Measurements from ENCODE around the gene PROCA1.

Gene PROCA1, protein sequence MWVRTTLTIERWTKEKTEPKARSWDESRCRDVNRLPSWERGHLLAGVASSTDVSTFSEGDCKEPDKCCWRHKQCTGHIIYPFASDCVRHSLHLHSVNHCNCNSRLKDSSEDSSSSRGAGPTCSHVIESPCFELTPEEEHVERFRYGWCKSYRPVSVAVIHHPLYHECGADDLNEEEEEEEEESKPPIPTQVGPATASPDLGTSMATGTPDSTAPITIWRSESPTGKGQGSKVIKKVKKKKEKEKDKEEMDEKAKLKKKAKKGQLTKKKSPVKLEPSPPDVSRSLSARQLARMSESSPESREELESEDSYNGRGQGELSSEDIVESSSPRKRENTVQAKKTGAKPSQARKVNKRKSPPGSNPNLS

DNA sequence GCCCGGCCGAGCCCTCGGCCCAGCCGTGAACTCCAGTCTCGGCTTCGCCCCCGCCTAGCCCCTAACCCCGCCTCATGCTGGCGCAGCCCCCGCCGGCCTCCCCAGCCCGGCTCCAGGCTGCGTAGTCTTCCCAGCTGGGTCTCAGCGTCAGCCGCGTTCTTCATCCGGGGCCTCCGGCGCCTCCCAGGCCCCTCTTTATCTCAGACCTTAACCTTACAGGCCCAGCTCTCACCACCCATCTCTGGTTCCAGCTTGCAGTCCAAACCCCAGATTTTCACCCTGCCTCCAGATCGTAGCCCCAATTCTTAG, at the start of gene PROCA1:
TSS of gene PROCA1 (minus strand) at position 166 of the 309 bp plus-strand sequence. CDS start 228 bp downstream, outside the sequence.
- DNase-seq: no peak

DNA sequence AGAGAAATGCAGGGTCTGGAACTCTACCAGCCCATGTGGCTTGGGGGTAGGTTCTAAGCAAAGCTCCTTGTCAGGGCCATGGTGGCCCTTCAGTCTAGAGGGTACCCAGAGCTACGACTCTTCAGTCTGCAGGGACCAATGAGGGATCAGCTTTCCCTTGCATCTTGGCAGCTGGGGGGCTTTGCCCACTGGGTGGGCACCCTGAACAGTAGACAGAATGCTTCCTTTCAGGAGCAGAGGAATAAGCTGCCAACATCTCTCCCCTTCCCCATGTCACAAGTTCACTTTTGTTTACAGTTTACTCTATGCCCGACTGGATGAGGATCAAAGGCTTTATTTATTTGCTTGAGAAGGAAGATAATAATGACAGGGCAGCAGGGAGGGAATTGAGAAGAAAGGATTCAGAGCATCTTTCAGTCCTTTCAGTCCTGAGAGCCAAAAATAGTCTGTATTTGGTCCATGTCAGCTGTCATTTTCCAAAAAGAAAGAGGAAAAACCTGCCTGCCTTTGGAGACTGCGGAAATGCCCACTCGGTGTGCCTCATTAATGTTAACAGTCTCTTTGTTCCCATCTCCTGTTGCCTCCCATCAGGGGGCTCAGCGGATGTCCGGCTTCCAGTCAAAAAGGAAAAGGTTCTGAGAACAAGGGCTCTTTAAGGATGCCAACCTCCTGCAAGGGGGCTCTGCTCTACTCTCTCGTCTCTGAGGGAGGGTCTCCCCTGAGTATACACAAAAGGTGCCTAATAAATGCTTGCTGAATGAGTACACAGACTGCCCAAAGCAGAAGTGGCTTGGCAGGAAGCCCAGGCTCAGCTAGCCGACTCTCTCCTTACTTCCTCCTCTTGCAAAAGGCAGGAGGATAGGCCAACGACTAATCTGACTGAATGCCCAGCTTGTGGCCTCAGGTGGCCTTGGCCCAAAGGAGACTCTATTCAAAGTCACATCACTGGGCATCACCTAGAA, 49.2 kb upstream of the PROCA1 start:
- DNase-seq: peak; percentile 61

DNA sequence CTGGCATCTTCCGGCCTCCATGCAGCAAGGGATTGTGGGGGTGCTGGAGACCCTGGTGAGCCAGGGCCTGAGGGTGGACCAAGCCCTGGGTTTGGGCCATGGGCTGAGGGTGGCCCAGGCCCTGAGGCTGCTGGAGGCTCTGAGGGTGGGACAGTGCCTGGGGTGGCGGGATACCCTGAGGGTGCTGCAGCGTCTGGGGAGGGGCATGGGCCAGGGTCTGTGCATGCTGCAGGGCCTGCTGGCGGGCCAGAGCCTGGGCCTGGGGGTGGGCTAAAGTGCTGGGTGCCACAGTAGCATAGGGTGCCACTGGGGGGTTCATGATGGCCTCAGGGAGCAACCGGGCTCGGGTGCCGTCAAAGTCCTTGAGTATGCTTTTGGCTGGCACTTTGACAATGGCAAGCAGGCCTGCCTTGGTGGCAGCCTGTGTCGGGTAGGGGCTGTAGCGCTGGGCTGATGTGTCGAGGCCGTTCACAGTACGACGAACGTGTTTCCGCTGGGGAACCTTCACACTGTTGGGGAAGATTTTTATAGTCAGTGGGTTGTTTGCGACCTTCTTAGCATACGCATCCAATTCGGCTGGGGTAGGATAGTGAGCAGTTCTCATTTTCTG, 47.7 kb upstream of the PROCA1 start:
- DNase-seq: no peak

DNA sequence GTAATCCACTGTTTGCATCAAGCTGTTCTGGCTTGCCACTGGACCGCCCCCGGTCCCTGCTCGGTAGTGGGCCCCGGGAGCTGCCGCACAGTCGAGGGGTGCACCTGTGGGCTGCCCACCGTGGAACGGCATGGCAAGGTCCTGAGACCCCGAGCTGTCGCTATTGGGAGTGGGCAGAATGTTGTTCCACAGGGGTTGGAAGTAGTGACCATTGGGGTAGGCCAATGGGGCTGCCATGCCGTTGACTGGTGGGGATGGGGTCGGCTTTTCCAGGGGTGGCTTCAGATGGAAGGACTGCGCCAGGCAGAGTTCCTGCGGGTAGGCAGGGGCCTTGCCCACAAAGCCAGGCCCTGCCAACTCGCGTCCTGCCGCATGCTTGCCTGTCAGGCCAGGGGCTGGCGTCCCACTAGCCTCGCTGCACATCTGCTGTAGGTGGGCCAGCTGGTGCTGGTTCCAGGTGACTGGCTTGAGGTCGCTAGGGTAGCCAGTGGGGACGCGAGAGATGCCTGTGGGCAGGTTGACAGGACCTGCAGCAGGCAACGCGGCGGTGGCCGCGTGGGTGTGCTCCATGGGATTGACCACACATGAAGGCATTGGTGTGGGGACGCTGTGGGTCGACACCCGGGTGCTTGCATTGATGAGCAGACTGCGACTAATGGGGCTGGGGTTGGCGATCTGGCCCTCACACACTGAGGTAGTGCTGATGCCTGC, 46.9 kb upstream of the PROCA1 start:
- DNase-seq: no peak

DNA sequence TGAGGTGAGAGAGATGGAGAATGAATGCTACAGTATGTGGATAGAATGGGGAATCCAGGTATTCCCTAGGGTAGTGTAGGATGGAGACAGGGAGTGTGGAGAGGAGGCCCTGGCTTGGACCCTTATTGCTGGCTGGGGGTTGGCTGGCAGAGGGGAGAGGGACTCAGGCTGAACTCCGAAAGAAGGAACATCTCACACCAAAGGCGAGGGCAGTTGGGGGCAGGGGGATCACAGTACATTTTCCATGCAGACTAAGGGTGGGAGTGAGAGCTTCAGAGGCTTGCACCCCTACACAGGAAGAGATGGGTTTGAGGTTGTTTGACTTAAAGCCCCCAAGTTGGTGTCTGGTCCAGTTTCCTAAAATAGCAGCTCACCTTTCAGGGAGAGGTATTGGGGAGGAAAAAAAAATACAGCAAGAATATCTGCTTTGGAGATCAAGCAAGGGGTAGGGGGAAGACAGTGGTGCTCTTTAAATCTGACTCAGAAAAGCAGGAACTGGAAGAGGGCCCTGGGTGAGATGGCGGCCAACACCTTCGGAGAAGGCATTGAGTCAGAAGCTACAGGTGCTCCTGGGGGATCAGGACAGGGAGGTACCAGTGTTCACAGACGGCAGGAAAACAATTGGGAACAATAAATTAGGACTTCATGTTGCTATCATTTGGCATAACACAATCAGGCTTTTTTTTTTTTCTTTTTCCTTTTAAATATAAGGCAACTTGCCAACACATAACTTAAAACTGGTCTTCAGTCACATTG, 44.5 kb upstream of the PROCA1 start:
- DNase-seq: no peak

DNA sequence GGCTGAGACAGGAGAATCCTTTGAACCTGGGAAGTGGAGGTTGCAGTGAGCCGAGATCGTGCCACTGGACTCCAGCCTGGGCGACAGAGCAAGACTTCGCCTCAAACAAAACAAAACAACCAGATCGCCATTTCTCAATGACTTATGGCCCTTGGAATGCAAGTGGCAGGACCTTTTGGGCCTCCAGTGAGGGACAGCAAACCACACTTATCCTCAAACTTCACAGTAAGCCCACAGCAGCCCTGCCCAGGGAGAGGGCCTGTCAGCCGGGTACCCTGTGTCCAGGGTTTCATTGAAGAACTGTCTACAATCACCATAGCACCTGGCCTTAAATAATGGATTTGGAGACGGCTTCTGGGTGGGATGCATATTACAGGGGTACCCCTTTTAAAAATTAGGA, 43.8 kb upstream of the PROCA1 start:
- no peak for DNase-seq

DNA sequence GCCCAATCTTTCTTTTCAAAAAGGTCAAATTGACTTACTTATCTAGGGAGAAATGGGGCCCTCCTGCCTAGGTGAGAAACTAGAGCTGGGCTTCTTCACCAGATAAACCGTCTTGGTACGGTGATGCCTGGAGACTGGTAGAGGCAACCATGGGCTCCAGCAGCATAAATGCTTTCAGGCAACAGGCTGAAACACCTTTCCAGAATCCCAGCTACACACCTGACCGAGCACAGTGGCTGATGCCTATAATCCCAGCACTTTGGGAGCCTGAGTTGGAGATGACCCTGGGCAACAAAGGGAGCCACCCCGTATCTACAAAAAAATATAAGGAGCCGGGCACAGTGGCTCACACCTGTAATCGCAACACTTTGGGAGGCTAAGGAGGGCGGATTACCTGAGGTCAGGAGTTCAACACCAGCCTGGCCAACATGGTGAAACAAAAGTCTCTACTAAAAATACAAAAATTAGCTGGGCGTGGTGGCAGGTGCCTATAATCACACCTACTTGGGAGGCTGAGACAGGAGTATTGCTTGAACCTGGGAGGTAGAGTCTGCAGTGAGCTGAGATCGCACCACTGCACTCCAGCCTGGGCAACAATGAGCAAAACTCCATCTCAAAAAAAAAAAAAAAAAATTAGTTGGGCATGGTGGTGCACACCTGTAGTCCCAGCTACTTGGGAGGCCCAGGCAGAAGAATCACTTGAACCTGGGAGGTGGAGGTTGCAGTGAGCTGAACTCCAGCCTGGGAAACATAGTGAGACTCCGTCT, 40.1 kb upstream of the PROCA1 start:
- no peak for DNase-seq

- peak; percentile 94 for DNase-seq
Measured at GRCh38 chr17:28750178-28751047, 38.7 kb upstream of the PROCA1 start.

GRCh38 chr17:28749516-28750177, 38.0 kb upstream of the PROCA1 start:
- DNase-seq: no peak

- DNase-seq: no peak
Measured at GRCh38 chr17:28748852-28749515, 37.3 kb upstream of the PROCA1 start.

DNA sequence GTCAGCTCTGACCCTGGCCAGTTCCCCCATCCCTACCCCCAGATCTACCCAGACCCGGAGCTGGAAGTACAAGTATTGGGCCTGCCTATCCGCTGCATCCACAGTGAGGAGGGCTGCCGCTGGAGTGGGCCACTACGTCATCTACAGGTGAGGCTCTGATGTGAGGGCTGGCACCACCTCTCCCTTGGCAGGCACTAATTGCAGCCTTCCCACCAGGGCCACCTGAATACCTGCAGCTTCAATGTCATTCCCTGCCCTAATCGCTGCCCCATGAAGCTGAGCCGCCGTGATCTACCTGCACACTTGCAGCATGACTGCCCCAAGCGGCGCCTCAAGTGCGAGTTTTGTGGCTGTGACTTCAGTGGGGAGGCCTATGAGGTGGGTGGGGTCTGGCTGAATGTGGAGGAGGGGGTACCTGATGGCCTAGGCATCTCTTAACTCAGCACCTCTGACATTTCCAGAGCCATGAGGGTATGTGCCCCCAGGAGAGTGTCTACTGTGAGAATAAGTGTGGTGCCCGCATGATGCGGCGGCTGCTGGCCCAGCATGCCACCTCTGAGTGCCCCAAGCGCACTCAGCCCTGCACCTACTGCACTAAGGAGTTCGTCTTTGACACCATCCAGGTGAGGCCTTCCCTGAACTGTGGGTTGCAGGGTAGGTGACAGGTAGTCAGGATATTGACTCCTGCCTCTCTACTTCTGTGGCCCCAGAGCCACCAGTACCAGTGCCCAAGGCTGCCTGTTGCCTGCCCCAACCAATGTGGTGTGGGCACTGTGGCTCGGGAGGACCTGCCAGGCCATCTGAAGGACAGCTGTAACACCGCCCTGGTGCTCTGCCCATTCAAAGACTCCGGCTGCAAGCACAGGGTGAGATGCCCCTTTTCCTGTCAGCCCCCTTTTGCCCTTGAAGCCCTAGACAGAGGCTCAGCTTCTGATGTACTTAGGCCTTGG, 36.4 kb upstream of the PROCA1 start:
- DNase-seq: no peak

DNA sequence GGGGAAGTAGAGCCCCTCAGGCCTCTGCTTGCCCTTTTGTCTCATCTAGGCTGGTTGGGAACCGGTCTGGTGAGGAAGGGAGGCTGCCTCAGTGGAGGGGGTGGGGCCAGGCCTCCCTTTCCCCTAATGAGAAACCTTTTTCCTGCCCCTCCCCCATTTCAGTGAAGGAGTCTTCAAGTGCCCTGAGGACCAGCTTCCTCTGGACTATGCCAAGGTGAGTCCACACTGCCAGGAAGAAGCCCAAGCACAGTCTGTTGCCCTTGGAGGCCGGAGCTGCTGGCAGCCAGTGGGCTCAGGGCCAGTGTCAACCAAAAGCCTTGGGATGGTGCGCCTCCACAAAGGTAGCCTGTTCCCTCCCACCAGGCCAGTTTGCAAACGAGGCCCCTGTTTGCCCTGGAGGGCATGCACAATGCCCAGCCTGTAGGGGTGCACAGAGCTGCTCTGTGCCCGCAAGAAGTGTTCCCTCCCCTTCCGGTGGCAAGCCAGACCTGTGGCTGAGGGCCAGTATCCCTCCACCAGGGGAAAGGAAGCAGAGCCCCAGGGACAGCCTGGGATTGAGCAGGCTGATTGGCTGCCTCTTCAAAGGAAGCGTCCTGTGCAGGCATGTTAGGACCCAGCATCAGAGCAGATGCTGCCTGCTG, 35.5 kb upstream of the PROCA1 start:
- DNase-seq: no peak

DNA sequence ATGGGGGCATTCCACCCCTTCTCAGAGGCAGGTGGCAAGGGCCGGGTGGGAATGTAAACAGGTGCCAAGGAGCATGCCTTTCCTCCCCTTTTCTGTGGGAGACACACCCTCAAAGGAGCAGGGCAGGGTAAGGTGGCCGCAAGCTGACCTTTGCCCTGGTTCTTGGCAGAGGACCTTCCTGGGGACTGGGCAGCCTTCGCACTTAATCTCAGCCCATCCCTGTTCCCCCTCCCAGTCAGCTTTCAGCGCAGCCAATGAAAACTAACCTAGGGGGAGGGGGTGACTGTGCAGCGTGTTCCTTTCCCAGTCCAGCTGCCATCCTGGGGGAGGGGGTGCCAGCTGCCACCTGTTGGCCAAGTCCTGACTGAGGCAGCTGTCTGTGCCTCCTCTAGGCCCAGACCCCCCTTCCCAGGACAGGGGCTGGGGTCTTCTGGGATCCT, 34.9 kb upstream of the PROCA1 start:
- DNase-seq: peak; percentile 67

DNA sequence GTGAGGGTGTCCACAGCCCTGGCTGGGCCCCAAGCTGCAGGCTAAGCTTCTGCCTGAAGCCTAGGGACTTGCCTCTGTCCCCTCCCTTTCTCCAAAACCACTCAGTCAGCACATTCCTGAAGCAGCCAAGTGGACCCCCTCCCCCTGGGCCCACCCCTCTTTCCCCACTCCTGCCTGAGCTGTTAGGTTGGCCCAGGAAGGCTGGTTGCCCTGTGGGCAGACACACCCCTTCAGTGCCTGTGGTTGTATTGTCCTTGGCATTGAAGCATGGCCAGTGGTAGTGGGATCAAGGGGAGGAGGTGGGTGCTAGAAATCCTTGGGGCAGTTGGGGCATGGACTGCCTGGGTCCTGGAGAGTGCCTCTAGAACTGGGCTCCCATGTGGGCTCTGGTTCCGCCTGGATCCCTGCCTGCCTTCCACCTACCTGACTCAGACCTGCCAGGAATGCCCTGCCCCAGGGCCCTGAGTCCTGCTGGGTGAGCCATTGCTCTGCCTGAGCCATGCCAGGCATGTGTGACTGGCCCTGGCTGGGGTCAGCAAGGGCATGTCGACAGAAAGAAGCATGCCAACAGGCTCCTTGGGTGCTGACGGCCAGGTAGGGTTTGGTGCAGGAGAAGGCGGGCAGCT, 34.2 kb upstream of the PROCA1 start:
- no peak for DNase-seq

- DNase-seq: peak; percentile 69
Measured at GRCh38 chr17:28744972-28745785, 33.5 kb upstream of the PROCA1 start.

Measured in RPMI8226 (cell line).